22Rv1 (cell line): ENCODE measurements around the gene OR14A16.

Source experiments
- H3K27ac ChIP-seq: fragments of 450-650 bp; 2 replicates; pipeline ENCODE4 v1.5.1; 2017
- ZFX ChIP-seq: fragments of 450-650 bp; IDR thresholded peaks from 2 replicates; pipeline ENCODE4 v1.6.1; 2017; ENCODE audit warnings: antibody characterized with exemption, borderline replicate concordance
- TF ChIP-seq, protein P1 (sequence below): fragments of 450-650 bp; IDR thresholded peaks from 2 replicates; pipeline ENCODE4 v1.5.1; 2017; ENCODE audit warnings: mild to moderate bottlenecking

OR14A16 gene

DNA sequence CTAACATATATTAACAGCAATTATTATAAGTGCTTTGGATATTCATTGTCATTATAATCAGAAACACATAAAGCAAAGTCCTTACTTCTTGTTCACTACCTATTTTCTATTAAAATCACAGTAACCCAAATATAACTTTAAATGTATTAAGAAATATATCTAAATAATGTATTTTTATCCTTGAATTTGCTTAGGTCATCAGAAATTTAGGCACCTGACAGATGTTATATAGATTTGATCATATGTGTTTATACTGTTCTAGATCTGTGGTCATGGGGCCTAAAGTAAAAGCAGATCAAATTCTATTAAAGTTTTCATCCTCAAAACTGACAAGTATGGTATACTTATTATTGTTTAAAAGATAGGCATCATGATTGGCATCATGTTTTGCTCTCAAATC lies 54.3 kb downstream of the OR14A16 start:
- TF ChIP-seq, protein P1, sequence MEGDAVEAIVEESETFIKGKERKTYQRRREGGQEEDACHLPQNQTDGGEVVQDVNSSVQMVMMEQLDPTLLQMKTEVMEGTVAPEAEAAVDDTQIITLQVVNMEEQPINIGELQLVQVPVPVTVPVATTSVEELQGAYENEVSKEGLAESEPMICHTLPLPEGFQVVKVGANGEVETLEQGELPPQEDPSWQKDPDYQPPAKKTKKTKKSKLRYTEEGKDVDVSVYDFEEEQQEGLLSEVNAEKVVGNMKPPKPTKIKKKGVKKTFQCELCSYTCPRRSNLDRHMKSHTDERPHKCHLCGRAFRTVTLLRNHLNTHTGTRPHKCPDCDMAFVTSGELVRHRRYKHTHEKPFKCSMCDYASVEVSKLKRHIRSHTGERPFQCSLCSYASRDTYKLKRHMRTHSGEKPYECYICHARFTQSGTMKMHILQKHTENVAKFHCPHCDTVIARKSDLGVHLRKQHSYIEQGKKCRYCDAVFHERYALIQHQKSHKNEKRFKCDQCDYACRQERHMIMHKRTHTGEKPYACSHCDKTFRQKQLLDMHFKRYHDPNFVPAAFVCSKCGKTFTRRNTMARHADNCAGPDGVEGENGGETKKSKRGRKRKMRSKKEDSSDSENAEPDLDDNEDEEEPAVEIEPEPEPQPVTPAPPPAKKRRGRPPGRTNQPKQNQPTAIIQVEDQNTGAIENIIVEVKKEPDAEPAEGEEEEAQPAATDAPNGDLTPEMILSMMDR = no peak
- no peak for TF ChIP-seq ZFX

More for the DNA sequence above, 54.3 kb downstream of the OR14A16 start:
- no peak overlapping the region for H3K27ac ChIP-seq
